ENCODE results near the gene EIF4B. TPM values are rescaled to one million over a fixed set of nuclear protein-coding genes. Genes with fewer than 3 reads are reported as not detected.
A peak's percentile ranks its signal among the peaks of the same experiment; 100 is the strongest.

The EIF4B gene
- total and polyA plus RNA-seq, 2 donors (not counting 1 experiment from before 2014, with no cell fraction given), result 252 to 674 TPM

GRCh38 chr12:52992699-52993557, 13.3 kb upstream of the EIF4B start:
- Histone ChIP-seq H3K9ac (ENCODE audit: low read length) (no peak overlapping the region), H3K27ac (ENCODE audit: low read length in 2 of 2) (no peak overlapping the region), H3K4me3 (ENCODE audit: control extremely low read depth in 1 of 5, extremely low read depth in 1 of 5, insufficient read depth in 1 of 5, low read depth in 2 of 5, low read length in 4 of 5) (no peak overlapping the region), H2AFZ (ENCODE audit: insufficient read depth, low read depth, low read length, poor library complexity, severe bottlenecking) (no peak overlapping the region), H3K9me3 (ENCODE audit: control extremely low read depth in 1 of 3, control insufficient read depth in 2 of 3, insufficient read depth in 1 of 3, low read length in 2 of 3) (no peaks in the 10 kb centered on the region), H3K79me2 (ENCODE audit: control insufficient read depth, insufficient read depth, low read length) (no peaks in the 10 kb centered on the region), H3K27me3 (replicated peaks in 1 of 4; ENCODE audit: control extremely low read depth in 1 of 4, control insufficient read depth in 3 of 4, insufficient read depth in 4 of 4, low read length in 3 of 4) (no peaks in the 10 kb centered on the region), H4K20me1 (ENCODE audit: control insufficient read depth, insufficient read depth, low read length, poor library complexity, severe bottlenecking) (no peaks in the 10 kb centered on the region), H3K4me1 (ENCODE audit: control insufficient read depth in 2 of 2, insufficient read depth in 2 of 2, low read length in 2 of 2) (no peaks in the 10 kb centered on the region), H3K4me2 (replicated peaks; ENCODE audit: low read depth, low read length, poor library complexity, severe bottlenecking) (no peak overlapping the region), H3K36me3 (replicated peaks in 1 of 2; ENCODE audit: control extremely low read depth in 1 of 2, control insufficient read depth in 1 of 2, extremely low read depth in 1 of 2, insufficient read depth in 2 of 2, low read length in 1 of 2) (no peaks in the 10 kb centered on the region)
- no peak overlapping the region for H3K4me3 Mint-ChIP-seq
- no peak overlapping the region for H3K27ac Mint-ChIP-seq
- H3K27me3 Mint-ChIP-seq, result no peaks in the 10 kb centered on the region
- WGBS (ENCODE audit: insufficient coverage), result 98% methylated on average over 5 of the region's 7 CpGs
- no peaks in the 10 kb centered on the region for H3K4me1 Mint-ChIP-seq
- ChIA-PET POLR2A (interaction anchor here (0.7 kb wide), 1 partner anchor 65 kb away, joined by 3 read pairs; no protein-coding TSS in a partner anchor), CTCF (interaction anchor here (1.2 kb wide), 1 partner anchor 109 kb away, joined by 3 read pairs; no protein-coding TSS in a partner anchor)
- no peak for DNase-seq
- ATAC-seq (ENCODE audit: low read depth), result no peak
- no peaks in the 10 kb centered on the region for H3K9me3 Mint-ChIP-seq (ENCODE audit: insufficient read depth)
- intact Hi-C loops (cut with micrococcal nuclease), result no loop called here
- TF ChIP-seq, protein P1, sequence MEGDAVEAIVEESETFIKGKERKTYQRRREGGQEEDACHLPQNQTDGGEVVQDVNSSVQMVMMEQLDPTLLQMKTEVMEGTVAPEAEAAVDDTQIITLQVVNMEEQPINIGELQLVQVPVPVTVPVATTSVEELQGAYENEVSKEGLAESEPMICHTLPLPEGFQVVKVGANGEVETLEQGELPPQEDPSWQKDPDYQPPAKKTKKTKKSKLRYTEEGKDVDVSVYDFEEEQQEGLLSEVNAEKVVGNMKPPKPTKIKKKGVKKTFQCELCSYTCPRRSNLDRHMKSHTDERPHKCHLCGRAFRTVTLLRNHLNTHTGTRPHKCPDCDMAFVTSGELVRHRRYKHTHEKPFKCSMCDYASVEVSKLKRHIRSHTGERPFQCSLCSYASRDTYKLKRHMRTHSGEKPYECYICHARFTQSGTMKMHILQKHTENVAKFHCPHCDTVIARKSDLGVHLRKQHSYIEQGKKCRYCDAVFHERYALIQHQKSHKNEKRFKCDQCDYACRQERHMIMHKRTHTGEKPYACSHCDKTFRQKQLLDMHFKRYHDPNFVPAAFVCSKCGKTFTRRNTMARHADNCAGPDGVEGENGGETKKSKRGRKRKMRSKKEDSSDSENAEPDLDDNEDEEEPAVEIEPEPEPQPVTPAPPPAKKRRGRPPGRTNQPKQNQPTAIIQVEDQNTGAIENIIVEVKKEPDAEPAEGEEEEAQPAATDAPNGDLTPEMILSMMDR (IDR thresholded peaks at IDR 0.05), result no peak
- no peak for TF ChIP-seq EZH2 (IDR thresholded peaks at IDR 0.05; ENCODE audit: borderline replicate concordance, insufficient read depth, low read depth, low read length, poor library complexity, severe bottlenecking)

DNA sequence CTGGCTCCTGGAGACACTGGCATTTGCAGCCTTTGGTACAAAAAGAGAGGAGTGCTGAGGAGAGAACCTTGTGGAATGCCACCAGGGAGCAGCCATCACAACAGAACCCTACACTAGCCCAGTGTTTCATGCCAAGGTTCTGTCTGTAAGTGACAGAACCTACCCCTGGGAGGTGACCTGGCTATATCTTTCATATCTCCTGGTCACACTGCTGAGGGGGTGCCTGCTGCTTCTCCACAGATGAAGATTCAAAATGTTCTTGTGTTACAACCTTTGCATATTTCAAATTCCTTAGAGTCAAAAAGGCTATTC, 12.7 kb upstream of the EIF4B start:
- Histone ChIP-seq H3K36me3 (replicated peaks in 1 of 2; ENCODE audit: control extremely low read depth in 1 of 2, control insufficient read depth in 1 of 2, extremely low read depth in 1 of 2, insufficient read depth in 2 of 2, low read length in 1 of 2) (no peaks in the 10 kb centered on the region), H3K4me1 (ENCODE audit: control insufficient read depth in 2 of 2, insufficient read depth in 2 of 2, low read length in 2 of 2) (no peaks in the 10 kb centered on the region), H3K27ac (ENCODE audit: low read length in 2 of 2) (no peak overlapping the region), H4K20me1 (ENCODE audit: control insufficient read depth, insufficient read depth, low read length, poor library complexity, severe bottlenecking) (no peaks in the 10 kb centered on the region), H3K9ac (ENCODE audit: low read length) (no peak overlapping the region), H3K27me3 (replicated peaks in 1 of 4; ENCODE audit: control extremely low read depth in 1 of 4, control insufficient read depth in 3 of 4, insufficient read depth in 4 of 4, low read length in 3 of 4) (no peaks in the 10 kb centered on the region), H2AFZ (ENCODE audit: insufficient read depth, low read depth, low read length, poor library complexity, severe bottlenecking) (no peak overlapping the region), H3K9me3 (ENCODE audit: control extremely low read depth in 1 of 3, control insufficient read depth in 2 of 3, insufficient read depth in 1 of 3, low read length in 2 of 3) (no peaks in the 10 kb centered on the region), H3K4me2 (replicated peaks; ENCODE audit: low read depth, low read length, poor library complexity, severe bottlenecking) (no peak overlapping the region), H3K79me2 (ENCODE audit: control insufficient read depth, insufficient read depth, low read length) (no peaks in the 10 kb centered on the region), H3K4me3 (ENCODE audit: control extremely low read depth in 1 of 5, extremely low read depth in 1 of 5, insufficient read depth in 1 of 5, low read depth in 2 of 5, low read length in 4 of 5) (no peak overlapping the region)
- DNase-seq (no peak), ATAC-seq (ENCODE audit: low read depth) (no peak)
- Mint-ChIP-seq H3K4me1 (no peaks in the 10 kb centered on the region), H3K27ac (peak overlapping the region; percentile 46), H3K9me3 (ENCODE audit: insufficient read depth) (no peaks in the 10 kb centered on the region), H3K4me3 (no peak overlapping the region), H3K27me3 (no peaks in the 10 kb centered on the region)
- TF ChIP-seq, protein P1 (IDR thresholded peaks at IDR 0.05), result no peak
- TF ChIP-seq EZH2 (IDR thresholded peaks at IDR 0.05; ENCODE audit: borderline replicate concordance, insufficient read depth, low read depth, low read length, poor library complexity, severe bottlenecking), result no peak
- CTCF ChIA-PET, result no interaction called here
- intact Hi-C loops (cut with micrococcal nuclease), result no loop called here
- POLR2A ChIA-PET, result no interaction called here
